Central memory CD8-positive, alpha-beta T cell (primary cell): ENCODE measurements around the gene EXOC8.

Experiments
- ATAC-seq: fragments of 150-1000 bp; cut with Tn5 transposase; replicated peaks from 2 replicates; pipeline ENCODE4 v1.10.0; 2022; ENCODE audit warnings: mild to moderate bottlenecking, moderate FRiP score, moderate number of reproducible peaks; ENCODE audit not compliant: poor library complexity, severe bottlenecking; ENCODE audit errors: extremely low read depth
- DNase-seq, 2 donors: peaks; one replicate each; pipeline ENCODE4 v3.0.0; 2021; ENCODE audit warnings: low spot score in 2 of 2
- H3K27ac Mint-ChIP-seq: one replicate; pipeline ENCODE4 v1.8.0; 2022; ENCODE audit warnings: low read depth, mild to moderate bottlenecking, moderate library complexity, mixed read lengths
- H3K27me3 Mint-ChIP-seq: one replicate; pipeline ENCODE4 v1.8.0; 2022; ENCODE audit warnings: mixed read lengths
- H3K36me3 Mint-ChIP-seq: one replicate; pipeline ENCODE4 v1.8.0; 2022; ENCODE audit warnings: mild to moderate bottlenecking, moderate library complexity, mixed read lengths; ENCODE audit not compliant: insufficient read depth
- H3K4me1 Mint-ChIP-seq: one replicate; pipeline ENCODE4 v1.8.0; 2022; ENCODE audit warnings: mixed read lengths
- H3K4me3 Mint-ChIP-seq: one replicate; pipeline ENCODE4 v1.8.0; 2022; ENCODE audit warnings: mild to moderate bottlenecking, moderate library complexity, mixed read lengths
- H3K9me3 Mint-ChIP-seq: one replicate; pipeline ENCODE4 v1.8.0; 2022; ENCODE audit warnings: mixed read lengths

EXOC8 gene

GRCh38 chr1:231284441-231284840 is 53.2 kb downstream of the EXOC8 start:
- ATAC-seq (no peak), DNase-seq (no peak)
- no peaks in the 10 kb centered on the region for H3K9me3 Mint-ChIP-seq
- no peaks in the 10 kb centered on the region for H3K4me1 Mint-ChIP-seq
- no peak overlapping the region for H3K27ac Mint-ChIP-seq
- no peak overlapping the region for H3K4me3 Mint-ChIP-seq
- H3K36me3 Mint-ChIP-seq, result no peaks in the 10 kb centered on the region
- H3K27me3 Mint-ChIP-seq, result no peaks in the 10 kb centered on the region
